GM19463 (cell line): Measurements from ENCODE around the gene OFD1.

Source experiments
- ATAC-seq: cut with Tn5 transposase; IDR thresholded peaks from one replicate; pipeline ENCODE4 v1.9.1; 2021; ENCODE audit warnings: mild to moderate bottlenecking, moderate library complexity; ENCODE audit not compliant: unreplicated experiment

The OFD1 gene

DNA sequence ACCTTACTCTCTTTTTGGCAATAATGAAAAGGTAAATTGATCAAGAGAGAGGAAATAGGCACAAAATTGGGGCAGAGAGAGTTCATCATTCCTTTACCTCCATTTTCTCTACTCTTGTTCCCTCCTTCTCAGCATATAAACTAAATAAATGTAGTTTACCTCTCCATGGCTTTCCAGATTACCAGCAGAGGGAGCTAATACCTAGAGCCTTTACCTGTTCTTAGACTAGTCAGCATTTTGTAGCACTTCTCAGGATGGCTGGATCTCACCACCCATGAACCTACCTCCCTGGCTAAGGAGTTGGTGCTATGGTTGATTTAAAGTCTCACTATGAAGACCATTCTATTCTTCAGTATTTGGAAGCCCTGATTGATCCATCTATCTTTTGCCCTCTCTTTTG, 15.7 kb downstream of the OFD1 start:
- ATAC-seq: no peak

DNA sequence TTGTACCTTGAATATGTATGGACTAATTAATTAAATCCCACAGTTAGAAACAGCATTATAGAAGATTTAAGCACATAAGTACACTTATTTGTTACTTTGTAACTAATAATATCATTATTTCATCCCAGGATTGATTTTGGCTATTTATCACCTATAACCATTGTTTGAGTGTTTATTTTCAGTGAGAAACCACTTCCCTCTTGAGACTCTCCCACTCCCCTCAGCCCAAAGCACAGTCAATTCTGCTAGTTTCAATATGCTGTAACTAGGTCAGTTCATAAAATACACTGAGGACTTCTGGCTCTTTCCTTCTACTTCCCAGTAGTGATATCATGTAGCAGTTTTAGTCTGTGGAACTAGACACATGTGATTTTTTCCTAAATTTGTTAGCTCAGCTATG, 16.3 kb downstream of the OFD1 start:
- ATAC-seq: peak; percentile 49

DNA sequence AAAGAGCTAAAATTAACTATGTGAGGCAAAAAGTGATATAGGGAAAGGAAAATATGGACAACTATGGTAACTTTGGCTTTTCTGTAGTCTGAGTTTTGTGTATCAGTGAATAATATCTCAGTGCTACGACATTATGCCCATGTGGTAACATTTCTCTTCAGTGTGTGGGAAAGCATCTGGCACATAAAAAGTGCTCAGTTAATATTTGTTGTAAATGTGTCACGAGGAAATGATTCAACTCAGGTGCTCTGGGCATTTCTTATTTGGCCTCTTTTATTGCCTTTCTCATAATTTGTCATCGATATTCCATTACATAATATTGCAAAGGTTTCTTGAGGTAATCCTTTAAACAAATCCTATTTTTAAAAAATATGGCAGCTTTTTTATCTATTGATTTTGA, 17.6 kb downstream of the OFD1 start:
- ATAC-seq: no peak

GRCh38 chrX:13752646-13753045, 18.1 kb downstream of the OFD1 start:
- peak; percentile 68 for ATAC-seq

GRCh38 chrX:13754765-13755164, 20.2 kb downstream of the OFD1 start:
- ATAC-seq: no peak

- no peak for ATAC-seq
These were observed 20.7 kb downstream of the OFD1 start for GRCh38 chrX:13755254-13755653.

DNA sequence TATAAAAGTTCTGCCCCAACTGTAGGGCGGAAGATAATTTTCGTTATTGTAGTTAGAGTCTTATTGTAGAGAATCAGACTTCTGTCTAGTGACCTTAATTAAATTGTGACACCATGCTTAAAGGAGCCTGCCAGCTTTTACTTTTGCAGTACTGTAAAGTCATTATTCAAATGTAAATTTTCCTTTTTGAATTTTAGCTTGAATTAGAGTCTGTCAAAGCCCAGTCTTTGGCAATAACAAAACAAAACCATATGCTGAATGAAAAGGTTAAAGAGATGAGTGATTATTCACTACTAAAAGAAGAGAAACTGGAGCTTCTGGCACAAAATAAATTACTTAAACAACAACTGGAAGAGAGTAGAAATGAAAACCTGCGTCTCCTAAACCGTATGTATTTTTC, 21.8 kb downstream of the OFD1 start:
- no peak for ATAC-seq

- peak; percentile 55 for ATAC-seq
These were observed 24.7 kb downstream of the OFD1 start for GRCh38 chrX:13759152-13759718.

- ATAC-seq: no peak
These were observed 25.9 kb downstream of the OFD1 start for GRCh38 chrX:13760426-13760825.

DNA sequence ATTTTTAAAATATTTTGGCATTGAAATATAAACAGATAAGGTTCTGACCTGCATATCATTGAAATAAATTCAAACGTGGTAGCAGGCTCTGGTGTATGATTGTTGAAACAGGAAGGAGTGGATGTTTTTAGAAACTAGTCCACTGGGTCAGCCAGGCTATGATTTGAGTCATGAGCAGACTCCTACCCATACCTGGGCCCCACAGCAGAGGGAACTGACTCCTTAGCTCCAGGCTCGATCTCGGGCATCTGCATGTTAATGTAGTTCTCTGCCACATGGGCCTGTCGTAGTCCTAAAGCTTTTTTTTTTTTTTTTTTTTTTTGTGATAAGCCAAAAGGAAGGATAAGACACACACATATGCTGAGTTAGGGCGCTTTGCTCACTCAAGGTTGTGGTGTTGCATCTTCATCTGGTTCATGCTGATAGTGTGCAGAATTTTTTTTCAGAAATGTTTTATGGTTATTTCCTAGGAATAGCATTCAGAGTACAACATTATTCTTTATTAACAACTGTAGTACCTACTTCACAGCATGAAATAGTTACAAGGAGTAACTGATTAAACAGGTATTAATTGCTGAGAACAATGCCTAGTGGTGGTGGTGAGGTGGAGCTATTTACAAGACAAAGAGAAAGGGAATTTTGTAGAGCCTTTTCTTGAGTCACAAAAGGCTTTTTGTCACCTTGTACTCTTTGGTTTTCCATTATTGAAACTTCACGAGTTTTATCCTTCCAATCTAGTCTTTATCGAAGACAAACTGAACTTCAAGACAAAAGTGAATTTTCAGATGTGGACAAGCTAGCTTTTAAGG, 27.3 kb downstream of the OFD1 start:
- ATAC-seq: peak; percentile 76

- ATAC-seq: no peak
These were observed 28.9 kb downstream of the OFD1 start for GRCh38 chrX:13763489-13763888.

DNA sequence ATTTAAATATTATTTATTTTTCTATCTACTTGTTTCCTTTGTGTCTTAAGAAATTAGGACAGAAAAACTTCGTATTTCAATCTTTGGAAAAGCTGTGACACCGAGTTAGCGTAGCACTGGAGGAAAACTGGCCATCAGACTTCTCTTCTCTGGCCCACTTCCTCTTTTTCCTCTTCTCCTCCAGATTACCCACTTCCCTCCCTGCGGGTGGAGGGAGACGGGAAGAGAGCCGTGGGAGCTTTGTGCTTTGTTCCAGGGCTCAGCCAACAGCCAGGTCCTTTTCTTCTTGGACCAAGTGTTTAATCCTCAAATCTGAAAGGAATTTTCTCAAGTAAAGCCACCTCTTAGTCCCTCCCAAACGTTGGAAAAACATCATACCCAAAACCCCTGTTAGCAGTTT, 29.7 kb downstream of the OFD1 start:
- no peak for ATAC-seq

- ATAC-seq: no peak
These were observed 30.2 kb downstream of the OFD1 start for GRCh38 chrX:13764765-13765164.

DNA sequence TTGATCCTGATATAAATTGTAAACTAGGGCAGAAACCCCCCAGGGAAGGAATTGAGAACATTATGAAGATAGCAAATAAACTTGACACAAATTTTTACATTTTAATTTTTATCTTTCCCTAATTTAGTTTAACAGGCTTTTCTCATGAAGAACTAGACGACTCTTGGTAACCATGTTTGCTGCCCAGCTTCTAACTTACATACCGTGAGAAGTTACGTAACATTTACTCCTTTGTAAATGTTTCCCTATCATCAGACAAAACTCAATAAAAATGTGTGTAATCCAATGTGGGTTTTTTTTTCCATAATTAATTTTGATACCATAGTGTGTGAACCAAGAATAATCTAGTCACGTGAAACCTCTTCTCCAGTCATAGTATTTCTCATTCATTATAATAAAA, 34.4 kb downstream of the OFD1 start:
- ATAC-seq: no peak

- ATAC-seq: no peak
These were observed 35.5 kb downstream of the OFD1 start for GRCh38 chrX:13770013-13770535.

DNA sequence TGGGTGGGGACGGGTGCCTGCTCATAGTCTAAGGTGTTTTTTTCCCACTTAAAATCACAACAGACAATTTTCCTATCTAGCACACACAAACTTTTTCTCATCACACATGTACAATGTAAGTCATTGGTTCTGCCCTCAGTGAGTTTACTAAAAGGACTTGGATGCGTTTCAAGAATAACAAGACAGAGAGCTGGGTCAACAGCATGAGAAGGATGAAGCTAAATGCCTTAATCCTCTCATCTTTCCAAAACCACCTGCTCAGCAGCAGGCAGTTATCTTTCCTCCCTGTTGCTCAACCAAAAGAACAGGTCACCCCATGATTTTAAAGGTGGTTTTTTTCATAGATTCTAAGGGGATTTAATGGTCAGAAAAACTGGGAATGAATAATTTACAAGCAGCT, 40.1 kb downstream of the OFD1 start:
- no peak for ATAC-seq

GRCh38 chrX:13775837-13776236, 41.3 kb downstream of the OFD1 start:
- ATAC-seq: no peak

DNA sequence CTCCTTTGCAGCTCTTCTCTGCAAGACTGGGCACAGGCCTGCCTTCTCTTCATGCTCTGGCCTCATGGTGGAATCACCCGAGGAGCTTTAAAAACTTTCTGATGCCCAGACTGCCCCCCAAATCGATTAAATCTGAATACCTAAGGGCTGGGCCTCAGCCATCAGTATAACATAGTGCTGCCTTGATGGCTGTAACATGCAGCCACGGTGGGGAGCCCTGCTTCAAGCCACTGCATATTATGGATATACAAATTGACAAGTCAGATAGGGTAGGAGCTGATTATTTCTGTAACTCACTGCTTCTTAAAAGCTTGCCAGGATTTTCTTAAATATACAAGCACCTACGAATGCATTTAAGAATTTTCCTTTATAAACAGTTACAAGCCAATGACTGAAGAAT, 41.8 kb downstream of the OFD1 start:
- no peak for ATAC-seq

GRCh38 chrX:13778916-13779315, 44.4 kb downstream of the OFD1 start:
- ATAC-seq: no peak

DNA sequence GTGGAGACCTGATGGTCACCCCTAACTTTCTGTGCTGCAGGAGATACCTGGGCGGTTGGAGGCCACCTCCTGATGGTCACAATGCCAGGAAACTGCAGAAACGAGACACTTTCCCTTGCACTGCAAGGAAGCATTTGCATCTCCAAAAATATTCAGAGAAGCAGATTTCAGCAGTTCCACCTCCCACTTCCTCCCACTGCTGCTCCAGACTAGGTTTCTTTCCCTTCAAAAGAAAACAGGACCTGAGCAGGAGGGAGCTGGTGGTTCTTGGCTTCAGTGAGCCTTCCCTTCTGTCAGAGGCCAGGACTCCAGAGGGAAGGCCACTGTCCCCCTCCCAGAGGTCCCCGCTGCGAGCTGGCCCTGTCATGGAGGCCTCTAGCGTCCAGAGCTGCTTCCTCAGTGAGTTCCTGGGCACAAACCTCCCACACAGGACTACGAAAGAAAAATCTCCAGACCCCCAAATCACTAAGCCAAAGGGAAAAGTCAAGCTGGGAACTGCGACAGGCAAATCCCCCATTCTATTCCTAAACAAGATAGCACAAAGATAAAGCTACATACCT, 46.4 kb downstream of the OFD1 start:
- ATAC-seq: no peak

GRCh38 chrX:13786048-13786447, 51.5 kb downstream of the OFD1 start:
- no peak for ATAC-seq
